Activated CD4-positive, alpha-beta T cell treated with anti-CD3 and anti-CD28 coated beads, Interleukin-2, amount 10 ng/mL, durations not matched to agents 7 days and 5 days (primary cell): Measurements from ENCODE around the gene IRGC. TPM values are rescaled to one million over a fixed set of nuclear protein-coding genes. Genes with fewer than 3 reads are reported as not detected.

Experiments used
- CTCF ChIA-PET: fragments of 350-600 bp; sonication (Branson Sonifier 250); formaldehyde crosslinking; loops from one replicate; lab custom pipeline; 2021; ENCODE audit warnings: antibody characterized with exemption; lab: Charles Lee
- POLR2A ChIA-PET: fragments of 350-600 bp; sonication (Branson Sonifier 250); formaldehyde crosslinking; loops from one replicate; lab custom pipeline; 2021; ENCODE audit warnings: antibody characterized with exemption; lab: Charles Lee
- DNase-seq: peaks from one replicate; pipeline ENCODE4 v3.0.0-alpha.2; 2020
- H3K27ac Mint-ChIP-seq: one replicate; pipeline ENCODE4 v1.8.0; 2021; ENCODE audit warnings: mild to moderate bottlenecking, moderate library complexity, mixed read lengths
- H3K27me3 Mint-ChIP-seq: one replicate; pipeline ENCODE4 v1.8.0; 2021; ENCODE audit warnings: mixed read lengths
- H3K36me3 Mint-ChIP-seq: one replicate; pipeline ENCODE4 v1.8.0; 2021; ENCODE audit warnings: low read depth, mixed read lengths
- H3K4me1 Mint-ChIP-seq: one replicate; pipeline ENCODE4 v1.8.0; 2021; ENCODE audit warnings: mixed read lengths
- H3K4me3 Mint-ChIP-seq: one replicate; pipeline ENCODE4 v1.8.0; 2021; ENCODE audit warnings: mild to moderate bottlenecking, moderate library complexity, mixed read lengths
- H3K9me3 Mint-ChIP-seq: one replicate; pipeline ENCODE4 v1.8.0; 2021; ENCODE audit warnings: mixed read lengths
- total RNA-seq, 2 experiments: library from RNA; stranded (reverse); gene quantifications; one replicate each; pipeline ENCODE4 v1.2.3, GENCODE V29; 2021

Gene IRGC, protein sequence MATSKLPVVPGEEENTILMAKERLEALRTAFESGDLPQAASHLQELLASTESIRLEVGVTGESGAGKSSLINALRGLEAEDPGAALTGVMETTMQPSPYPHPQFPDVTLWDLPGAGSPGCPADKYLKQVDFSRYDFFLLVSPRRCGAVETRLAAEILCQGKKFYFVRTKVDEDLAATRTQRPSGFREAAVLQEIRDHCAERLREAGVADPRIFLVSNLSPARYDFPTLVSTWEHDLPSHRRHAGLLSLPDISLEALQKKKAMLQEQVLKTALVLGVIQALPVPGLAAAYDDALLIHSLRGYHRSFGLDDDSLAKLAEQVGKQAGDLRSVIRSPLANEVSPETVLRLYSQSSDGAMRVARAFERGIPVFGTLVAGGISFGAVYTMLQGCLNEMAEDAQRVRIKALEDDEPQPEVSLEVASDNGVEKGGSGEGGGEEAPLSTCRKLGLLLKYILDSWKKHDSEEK
- not detected for total RNA-seq

DNA sequence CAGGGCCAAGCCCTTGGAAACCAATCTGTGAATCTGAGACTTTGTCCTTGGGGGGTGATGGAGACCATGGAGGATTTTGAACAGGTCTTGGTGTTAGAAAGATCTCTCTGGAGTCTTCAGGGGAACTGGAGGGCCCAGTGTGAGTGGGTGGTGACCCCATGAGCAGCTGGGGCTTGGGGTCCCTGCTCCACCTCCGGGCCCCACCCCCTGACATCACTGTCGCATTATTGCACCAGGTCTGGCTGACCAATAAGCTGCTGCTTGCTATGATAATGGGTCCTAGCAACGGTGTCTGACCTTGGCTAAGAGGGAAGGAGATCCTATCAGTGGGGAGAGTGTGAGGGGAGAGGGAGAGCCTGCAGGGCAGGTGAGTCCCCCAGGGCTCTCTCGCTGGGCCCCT lies at the start of gene IRGC:
Gene IRGC (plus strand): TSS at position 301 of the 400 bp plus-strand sequence. CDS start 2,483 bp downstream, outside the sequence.
- ChIA-PET CTCF (interaction anchor here (1.3 kb wide), 1 partner anchor 10 kb away, joined by 5 read pairs; no protein-coding TSS in a partner anchor), POLR2A (no interaction called here)
- no peaks in the 10 kb centered on the region for H3K9me3 Mint-ChIP-seq
- no peaks in the 10 kb centered on the region for H3K4me1 Mint-ChIP-seq
- DNase-seq, result no peak
- H3K36me3 Mint-ChIP-seq, result no peaks in the 10 kb centered on the region
- H3K27me3 Mint-ChIP-seq, result no peaks in the 10 kb centered on the region
- H3K4me3 Mint-ChIP-seq, result no peak within 1 kb of the TSS
- H3K27ac Mint-ChIP-seq, result no peak within 1 kb of the TSS

DNA sequence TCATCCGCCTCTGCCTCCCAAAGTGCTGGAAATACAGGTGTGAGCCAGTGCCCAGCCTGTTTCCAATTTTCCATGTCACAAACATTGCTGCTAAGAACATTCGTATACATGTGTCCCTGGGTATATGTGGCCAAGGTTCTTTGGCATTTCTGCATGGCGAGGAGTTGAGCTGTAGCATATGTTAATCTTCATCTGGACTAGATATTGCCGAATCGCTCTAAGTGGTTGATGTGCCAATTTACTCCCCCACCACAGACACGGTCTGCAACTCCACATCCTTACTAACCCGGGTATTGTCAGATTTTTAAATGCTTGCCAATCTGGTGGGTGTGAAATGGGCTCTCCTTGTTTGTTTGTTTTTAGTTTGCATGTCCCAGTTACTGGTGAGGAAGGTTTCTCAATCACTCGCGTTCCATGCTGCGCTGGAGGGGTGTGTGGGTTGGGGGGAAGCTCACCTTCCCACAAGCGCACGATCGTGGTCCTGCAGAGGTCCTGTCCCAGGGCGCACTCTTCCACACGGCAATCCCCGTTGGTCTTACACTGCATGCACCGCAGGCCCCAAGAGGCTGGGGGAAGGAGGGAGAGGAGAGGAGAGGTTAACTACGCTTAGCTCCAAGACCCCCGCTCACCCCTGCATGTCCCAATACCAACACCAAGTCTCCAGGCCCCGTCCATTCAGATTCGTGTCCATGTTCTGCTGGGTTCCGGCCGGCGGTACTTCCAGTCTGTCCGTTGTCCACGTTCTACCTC lies 48.6 kb upstream of the IRGC start:
- ChIA-PET POLR2A (no interaction called here), CTCF (interaction anchor here (0.6 to 1.6 kb wide), 4 partner anchors 11 to 148 kb away, joined by 3 to 21 read pairs (median 3); no protein-coding TSS in a partner anchor)
- peak overlapping the region; percentile 87 for H3K27ac Mint-ChIP-seq
- no peaks in the 10 kb centered on the region for H3K9me3 Mint-ChIP-seq
- peak overlapping the region; percentile 79 for H3K4me3 Mint-ChIP-seq
- peaks cover 27% of the 10 kb centered on the region for H3K36me3 Mint-ChIP-seq
- no peak for DNase-seq
- peaks cover 7% of the 10 kb centered on the region for H3K27me3 Mint-ChIP-seq
- peaks cover 58% of the 10 kb centered on the region for H3K4me1 Mint-ChIP-seq

DNA sequence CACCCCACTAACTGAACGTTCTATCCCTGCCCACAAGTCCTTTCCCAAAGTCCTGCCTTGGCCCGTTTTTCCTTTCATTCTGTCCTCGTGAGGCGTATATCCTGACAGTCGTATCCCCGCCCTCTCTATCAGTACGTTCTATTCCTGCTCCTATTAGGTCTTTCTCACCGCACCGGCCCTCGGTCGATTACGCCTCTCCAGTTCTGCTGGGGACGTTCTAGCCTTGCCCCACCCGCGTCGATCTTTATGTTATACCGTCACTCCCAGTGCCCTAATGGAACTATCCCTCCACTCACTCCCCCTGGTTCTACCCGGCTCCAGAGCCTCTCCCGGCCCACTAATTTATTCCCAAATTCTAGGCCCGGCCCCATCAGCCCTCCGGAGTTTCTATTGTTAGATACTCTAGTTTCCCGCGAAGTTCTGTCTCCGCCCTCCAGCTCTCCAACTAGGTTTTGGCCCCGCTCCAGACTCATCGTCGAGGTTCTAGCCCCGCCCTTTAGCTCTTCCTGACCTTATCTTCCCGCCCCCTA lies 47.9 kb upstream of the IRGC start:
- peaks cover 26% of the 10 kb centered on the region for H3K36me3 Mint-ChIP-seq
- POLR2A ChIA-PET, result interaction anchor here (1.0 to 1.5 kb wide), 3 partner anchors 87 to 112 kb away, joined by 3 to 6 read pairs (median 4); partner anchors contain the start of gene SMG9

DNA sequence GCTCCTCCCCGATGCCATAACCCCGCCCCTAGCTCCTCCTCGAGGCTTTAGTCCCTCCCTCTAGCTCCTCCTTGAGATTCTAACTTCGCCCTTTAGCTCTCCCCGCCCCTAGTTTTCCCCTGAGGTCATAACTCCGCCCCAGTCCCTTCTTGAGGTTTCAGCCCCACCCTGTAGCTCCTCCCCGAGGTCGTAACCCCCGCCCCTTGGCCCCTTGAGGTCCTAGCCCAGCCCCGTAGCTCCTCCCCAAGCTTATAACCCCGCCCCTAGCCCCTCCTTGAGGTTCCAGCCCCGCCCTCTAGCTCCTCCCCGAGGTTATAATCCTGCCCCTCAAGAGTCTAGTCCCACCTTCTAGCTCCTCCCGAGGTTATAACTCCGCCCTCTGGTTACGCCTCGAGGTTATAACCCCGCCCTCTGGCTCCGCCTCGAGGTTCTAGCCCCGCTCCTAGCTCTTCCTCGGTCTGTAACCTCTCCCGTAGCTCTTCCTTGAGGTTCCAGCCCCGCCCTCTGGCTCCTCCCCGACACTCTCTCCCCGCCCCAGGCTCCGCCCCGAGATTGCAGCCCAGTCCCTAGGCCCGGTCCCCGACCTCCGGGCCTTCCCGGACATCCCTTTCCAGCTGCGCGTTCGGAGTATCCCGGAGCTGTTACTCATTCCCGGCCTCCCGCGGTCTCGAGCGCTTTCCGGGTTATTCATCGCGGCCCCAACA lies 47.3 kb upstream of the IRGC start:
- peaks cover 51% of the 10 kb centered on the region for H3K4me1 Mint-ChIP-seq
- H3K27me3 Mint-ChIP-seq, result peaks cover 7% of the 10 kb centered on the region
- POLR2A ChIA-PET, result interaction anchor here (1.0 to 1.5 kb wide), 3 partner anchors 86 to 111 kb away, joined by 3 to 6 read pairs (median 4); partner anchors contain the start of gene SMG9

More for the DNA sequence above, 47.9 kb upstream of the IRGC start:
- Mint-ChIP-seq H3K4me1 (peaks cover 55% of the 10 kb centered on the region), H3K4me3 (peak overlapping the region; percentile 79), H3K27ac (peak overlapping the region; percentile 87), H3K27me3 (peaks cover 7% of the 10 kb centered on the region), H3K9me3 (no peaks in the 10 kb centered on the region)
- CTCF ChIA-PET, result interaction anchor here (0.6 to 1.6 kb wide), 18 partner anchors 9 to 404 kb away, joined by 3 to 21 read pairs (median 3); partner anchors contain the start of gene KCNN4
- DNase-seq, result no peak

DNA sequence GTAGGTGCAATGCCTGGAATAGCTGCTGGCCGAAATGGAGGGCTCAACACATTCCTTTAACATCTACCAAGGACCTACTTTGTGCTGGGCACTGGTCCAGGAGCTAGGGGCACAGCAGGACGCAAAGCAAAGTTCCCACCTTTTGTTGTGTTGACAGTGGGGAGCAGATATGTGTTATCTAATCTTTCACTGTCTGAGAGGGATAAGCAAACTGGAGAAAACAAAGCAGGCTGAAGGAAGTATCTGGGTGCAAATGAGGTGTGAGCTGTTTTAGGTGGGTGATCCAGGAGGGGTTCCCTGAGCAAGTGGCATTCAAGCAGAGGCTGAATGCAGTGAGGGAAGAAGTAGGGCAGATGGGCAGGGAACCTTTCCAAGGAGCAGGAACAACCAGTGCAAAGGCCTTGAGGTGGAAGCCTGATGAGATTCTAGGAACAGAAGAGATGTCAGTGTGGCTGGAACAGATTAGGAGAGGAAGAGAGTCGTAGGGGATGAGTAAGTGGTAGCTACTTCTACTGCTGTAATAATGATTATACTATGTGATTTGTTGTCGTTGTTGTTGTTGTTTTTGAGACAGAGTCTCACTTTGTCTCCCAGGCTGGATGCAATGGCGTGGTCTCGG lies 43.7 kb upstream of the IRGC start:
- no peak overlapping the region for H3K4me3 Mint-ChIP-seq
- CTCF ChIA-PET, result interaction anchor here (0.6 to 1.0 kb wide), 3 partner anchors 77 to 213 kb away, joined by 3 to 4 read pairs (median 3); no protein-coding TSS in a partner anchor
- H3K9me3 Mint-ChIP-seq, result no peaks in the 10 kb centered on the region
- H3K36me3 Mint-ChIP-seq, result peaks cover 8% of the 10 kb centered on the region
- H3K4me1 Mint-ChIP-seq, result peaks cover 46% of the 10 kb centered on the region
- H3K27me3 Mint-ChIP-seq, result peaks cover 7% of the 10 kb centered on the region
- H3K27ac Mint-ChIP-seq, result no peak overlapping the region
- POLR2A ChIA-PET, result no interaction called here
- DNase-seq, result no peak

More for the DNA sequence above, 47.3 kb upstream of the IRGC start:
- CTCF ChIA-PET, result interaction anchor here (0.6 to 1.6 kb wide), 22 partner anchors 10 to 908 kb away, joined by 3 to 21 read pairs (median 3); partner anchors contain the start of gene KCNN4
- Mint-ChIP-seq H3K4me3 (peak overlapping the region; percentile 79), H3K36me3 (peaks cover 26% of the 10 kb centered on the region), H3K9me3 (no peaks in the 10 kb centered on the region), H3K27ac (peak overlapping the region; percentile 87)
- DNase-seq, result peak; percentile 98

DNA sequence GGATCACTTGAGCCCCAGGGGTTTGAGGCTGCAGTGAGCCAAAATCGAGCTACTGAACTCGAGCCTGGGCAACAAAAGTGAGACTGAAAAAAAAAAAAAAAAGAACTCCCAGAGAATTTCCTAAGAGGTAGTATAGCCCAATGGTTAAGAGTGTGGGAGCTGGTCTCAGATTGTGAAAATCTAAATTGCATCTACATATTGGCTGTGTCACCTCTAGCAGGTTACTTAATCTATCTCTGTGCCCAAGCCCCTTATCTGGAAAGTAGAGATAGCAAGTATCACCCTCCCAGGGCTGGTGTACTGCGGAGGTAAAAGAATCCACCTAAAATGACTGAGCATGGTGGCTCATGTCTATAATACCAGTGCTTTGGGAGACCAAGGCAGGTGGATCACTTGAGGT lies 42.2 kb upstream of the IRGC start:
- CTCF ChIA-PET, result interaction anchor here (1.0 kb wide), 1 partner anchor 93 kb away, joined by 3 read pairs; no protein-coding TSS in a partner anchor
- Mint-ChIP-seq H3K27ac (no peak overlapping the region), H3K27me3 (peaks cover 7% of the 10 kb centered on the region), H3K36me3 (no peaks in the 10 kb centered on the region), H3K4me3 (no peak overlapping the region), H3K9me3 (no peaks in the 10 kb centered on the region), H3K4me1 (peaks cover 33% of the 10 kb centered on the region)
- POLR2A ChIA-PET, result no interaction called here
- DNase-seq, result no peak

DNA sequence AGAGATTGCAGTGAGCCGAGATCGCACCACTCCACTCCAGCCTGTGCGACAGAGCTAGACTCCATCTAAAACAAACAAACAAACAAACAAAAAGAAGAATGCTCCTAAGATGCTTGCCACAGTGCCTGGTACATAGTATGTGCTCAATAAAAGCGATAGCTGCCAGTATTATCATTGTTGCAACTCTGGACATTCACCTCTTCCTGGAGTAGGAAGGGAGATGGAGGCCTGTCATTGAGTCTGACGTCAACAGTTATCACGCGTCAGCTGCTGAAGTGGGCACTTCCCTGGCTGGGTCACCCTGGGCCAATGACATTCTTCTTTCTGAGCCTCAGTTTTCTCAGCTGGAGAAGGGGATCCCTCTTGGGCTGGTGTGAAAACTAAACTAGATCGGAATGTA lies 41.7 kb upstream of the IRGC start:
- Mint-ChIP-seq H3K27me3 (peaks cover 7% of the 10 kb centered on the region), H3K4me1 (peaks cover 30% of the 10 kb centered on the region), H3K9me3 (no peaks in the 10 kb centered on the region), H3K4me3 (no peak overlapping the region), H3K36me3 (no peaks in the 10 kb centered on the region), H3K27ac (peak overlapping the region; percentile 36)
- CTCF ChIA-PET, result interaction anchor here (0.9 kb wide), 1 partner anchor 27 kb away, joined by 3 read pairs; no protein-coding TSS in a partner anchor
- POLR2A ChIA-PET, result no interaction called here
- no peak for DNase-seq

DNA sequence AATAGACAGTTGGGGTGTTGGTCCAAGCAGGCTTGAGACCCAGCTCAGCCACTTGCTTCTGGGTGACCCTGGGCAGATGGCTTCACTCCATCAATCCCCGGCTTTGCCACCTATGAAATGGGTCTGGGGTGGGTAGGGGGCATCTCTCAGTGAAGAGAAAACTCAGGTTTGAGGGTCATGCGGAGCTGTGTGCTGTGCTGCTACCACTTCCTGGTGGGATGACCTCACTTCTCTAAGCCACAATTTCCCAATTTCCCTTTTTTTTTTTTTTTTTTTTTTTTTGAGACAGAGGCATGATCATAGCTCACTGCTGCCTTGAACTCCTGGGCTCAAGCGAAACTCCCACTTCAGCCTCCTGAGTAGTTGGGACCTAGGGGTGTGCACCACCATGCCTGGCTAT lies 41.3 kb upstream of the IRGC start:
- H3K9me3 Mint-ChIP-seq, result no peaks in the 10 kb centered on the region
- H3K27ac Mint-ChIP-seq, result no peak overlapping the region
- ChIA-PET POLR2A (no interaction called here), CTCF (interaction anchor here (0.6 to 0.9 kb wide), 2 partner anchors 26 to 126 kb away, joined by 3 read pairs; no protein-coding TSS in a partner anchor)
- peaks cover 7% of the 10 kb centered on the region for H3K27me3 Mint-ChIP-seq
- no peak overlapping the region for H3K4me3 Mint-ChIP-seq
- H3K36me3 Mint-ChIP-seq, result no peaks in the 10 kb centered on the region
- DNase-seq, result no peak
- peaks cover 30% of the 10 kb centered on the region for H3K4me1 Mint-ChIP-seq

DNA sequence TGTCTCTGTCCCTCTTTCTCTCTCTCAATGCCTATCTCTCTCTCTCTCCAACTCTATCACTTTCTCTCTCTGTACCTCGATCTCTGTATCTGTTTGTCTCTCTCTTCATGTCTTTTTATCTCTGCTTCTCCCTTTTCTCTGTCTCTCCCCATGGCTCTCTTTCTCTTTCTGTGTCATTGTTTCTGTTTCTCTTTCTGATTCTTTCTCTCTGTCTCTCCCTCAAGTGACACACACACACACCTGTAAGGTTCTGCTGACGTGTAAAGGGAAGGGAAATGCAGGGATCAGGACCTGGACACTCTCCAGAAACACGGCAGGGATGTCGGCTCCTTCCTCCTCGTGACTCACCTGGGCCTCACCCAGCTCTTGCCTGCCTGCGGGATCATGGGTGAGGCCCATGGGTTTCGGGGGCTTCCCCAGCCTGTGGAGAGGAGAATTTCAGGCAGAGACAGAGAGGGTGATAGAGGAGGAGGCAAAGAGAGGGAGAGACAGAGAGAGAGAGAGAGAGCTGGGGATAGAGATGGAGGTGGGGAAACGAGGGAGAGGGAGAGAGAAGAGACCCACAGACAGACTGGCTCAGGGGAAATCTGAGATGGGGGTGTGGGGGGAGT lies 40.5 kb upstream of the IRGC start:
- Mint-ChIP-seq H3K27me3 (peaks cover 4% of the 10 kb centered on the region), H3K4me1 (peaks cover 23% of the 10 kb centered on the region), H3K9me3 (no peaks in the 10 kb centered on the region), H3K36me3 (no peaks in the 10 kb centered on the region), H3K4me3 (peak overlapping the region; percentile 23), H3K27ac (peak overlapping the region; percentile 81)
- ChIA-PET CTCF (interaction anchor here (0.6 kb wide), 1 partner anchor 126 kb away, joined by 3 read pairs; no protein-coding TSS in a partner anchor), POLR2A (no interaction called here)
- DNase-seq, result no peak

DNA sequence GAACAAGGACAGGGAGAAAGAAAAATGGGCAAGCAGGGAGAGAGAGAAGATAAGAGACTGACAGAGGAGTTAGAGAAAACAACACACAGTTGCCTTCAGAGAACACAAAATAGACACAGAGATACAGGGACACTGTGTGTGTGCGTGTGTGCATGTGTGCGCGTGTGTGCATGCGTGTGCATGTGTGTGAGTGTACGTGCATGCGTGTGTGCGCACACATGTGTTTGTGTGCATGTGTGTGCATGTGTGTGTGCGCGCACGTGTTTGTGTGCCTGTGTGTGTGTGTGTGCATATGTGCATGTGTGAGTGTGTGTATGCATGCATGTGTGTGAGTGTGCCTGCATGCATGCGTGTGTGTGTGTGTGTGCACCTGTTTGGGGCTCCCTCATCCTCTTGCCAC lies 40.0 kb upstream of the IRGC start:
- Mint-ChIP-seq H3K27ac (peak overlapping the region; percentile 81), H3K9me3 (no peaks in the 10 kb centered on the region), H3K4me3 (no peak overlapping the region), H3K4me1 (peaks cover 20% of the 10 kb centered on the region), H3K27me3 (peaks cover under 1% of the 10 kb centered on the region), H3K36me3 (no peaks in the 10 kb centered on the region)
- CTCF ChIA-PET, result interaction anchor here (0.6 kb wide), 1 partner anchor 1218 kb away, joined by 4 read pairs; no protein-coding TSS in a partner anchor
- DNase-seq, result no peak
- POLR2A ChIA-PET, result no interaction called here
